Activated naive CD4-positive, alpha-beta T cell treated with anti-CD3 and anti-CD28 coated beads, Interleukin-2, amount 50 U/mL, for 16 hours (primary cell): ENCODE results near the gene IFI27.
A peak's percentile ranks its signal among the peaks of the same experiment; 100 is the strongest.

Experiments used
- DNase-seq: peaks from one replicate; pipeline ENCODE4 v3.0.0-alpha.2; 2020

The IFI27 gene

DNA sequence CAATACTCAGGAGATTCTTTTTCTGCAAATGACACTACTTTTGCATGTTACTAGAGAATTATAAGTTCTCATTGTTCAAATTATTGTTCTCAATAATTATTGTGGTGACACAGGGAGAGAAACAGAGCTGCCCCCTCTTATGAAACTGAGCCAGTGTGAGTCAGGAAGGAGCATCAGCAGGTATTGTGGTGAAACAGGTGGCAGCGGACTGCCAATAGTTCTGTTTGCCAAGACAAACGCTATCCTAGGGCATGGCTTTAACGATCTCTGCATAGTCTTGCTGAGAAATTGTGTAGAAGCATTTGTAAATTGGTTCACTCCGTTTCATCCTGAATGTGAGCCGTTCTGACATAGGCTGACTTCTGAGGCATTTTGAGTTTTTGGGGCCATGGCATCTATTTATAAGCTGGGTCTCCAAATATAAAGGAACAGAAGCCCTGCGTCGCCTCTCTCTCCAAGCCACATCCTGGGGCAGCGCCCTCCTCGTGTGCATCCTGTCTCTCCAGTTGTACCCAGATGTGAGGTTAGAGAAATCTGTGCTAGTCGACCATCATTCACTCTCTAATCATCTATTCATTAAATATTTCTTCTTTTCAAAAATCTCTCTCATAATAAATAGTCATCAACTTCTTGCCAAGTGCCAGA lies 47.8 kb downstream of the IFI27 start:
- peak; percentile 38 for DNase-seq

DNA sequence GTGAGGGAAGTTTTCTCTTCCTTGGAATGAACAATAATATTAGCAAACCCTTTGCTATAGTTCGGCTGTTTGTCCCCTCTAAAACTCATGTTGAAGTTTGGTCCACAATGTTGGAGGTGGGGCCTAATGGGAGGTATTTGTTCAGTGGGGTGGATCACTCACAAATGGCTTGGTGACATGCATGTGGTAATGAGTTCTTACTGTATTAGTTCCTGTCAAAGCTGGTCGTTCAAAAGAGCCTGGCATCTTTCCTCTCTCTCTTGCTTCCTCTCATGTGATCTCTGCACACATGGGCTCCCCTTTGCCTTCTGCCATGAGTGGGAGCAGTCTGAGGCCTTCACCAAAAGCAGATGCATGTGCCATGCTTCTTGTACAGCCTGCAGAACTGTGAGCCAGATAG lies 50.5 kb downstream of the IFI27 start:
- no peak for DNase-seq

DNA sequence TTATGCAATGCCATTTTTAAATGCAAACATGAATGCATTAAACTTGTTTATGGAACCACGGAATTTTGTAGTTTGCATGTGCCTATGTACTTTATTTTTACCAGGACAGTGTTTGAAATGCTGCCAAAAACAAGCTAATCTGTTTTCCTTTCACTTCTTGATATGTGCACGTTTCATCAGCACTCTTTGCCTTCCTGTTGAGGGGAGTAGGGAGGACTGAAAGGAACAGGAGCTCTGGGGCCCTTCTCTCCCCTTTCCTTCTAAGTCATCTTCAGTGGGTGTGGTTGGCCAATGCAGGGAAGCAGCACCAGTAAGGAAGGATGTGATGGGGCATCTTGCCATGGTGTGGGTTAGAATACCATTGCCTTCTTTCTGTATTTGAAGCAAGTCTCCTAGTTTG lies 51.4 kb downstream of the IFI27 start:
- no peak for DNase-seq

DNA sequence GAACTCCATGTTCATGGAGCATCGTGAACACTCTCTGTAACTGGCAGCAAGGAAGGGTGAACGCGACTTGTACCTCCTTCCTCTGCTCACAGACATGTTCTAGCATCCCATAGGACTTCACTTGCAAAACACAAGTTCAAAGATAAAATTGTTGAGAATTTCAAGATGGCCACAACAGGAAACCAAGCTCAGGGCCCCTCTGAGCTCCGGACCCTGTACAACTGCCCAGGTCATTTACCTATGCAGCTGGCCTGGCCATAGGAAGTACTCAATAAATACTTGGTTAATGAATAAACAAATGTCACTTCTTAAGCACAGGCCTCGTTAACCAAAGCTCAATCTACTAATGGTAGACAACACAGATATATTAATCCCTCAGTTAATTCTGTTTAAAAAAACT lies 51.9 kb downstream of the IFI27 start:
- DNase-seq, result no peak

DNA sequence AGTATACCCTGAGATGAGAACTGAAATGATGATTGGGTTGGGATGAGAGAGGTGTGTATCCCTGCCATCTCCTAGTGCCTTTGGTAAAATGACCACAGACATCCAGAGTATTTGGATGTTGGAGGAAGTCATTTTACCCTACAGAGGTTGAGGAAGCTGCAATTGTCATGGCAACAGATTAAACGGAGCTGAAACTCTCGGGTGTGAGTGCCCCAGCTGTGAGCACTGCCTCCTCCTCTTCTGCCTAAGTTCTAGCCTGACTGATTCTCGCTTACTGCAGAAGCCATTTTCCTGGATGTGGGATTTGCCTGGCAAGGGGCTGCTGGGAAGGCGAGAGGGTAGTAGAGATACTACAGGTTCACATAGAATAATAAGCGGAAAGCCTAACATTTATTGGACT lies 53.3 kb downstream of the IFI27 start:
- DNase-seq, result no peak

DNA sequence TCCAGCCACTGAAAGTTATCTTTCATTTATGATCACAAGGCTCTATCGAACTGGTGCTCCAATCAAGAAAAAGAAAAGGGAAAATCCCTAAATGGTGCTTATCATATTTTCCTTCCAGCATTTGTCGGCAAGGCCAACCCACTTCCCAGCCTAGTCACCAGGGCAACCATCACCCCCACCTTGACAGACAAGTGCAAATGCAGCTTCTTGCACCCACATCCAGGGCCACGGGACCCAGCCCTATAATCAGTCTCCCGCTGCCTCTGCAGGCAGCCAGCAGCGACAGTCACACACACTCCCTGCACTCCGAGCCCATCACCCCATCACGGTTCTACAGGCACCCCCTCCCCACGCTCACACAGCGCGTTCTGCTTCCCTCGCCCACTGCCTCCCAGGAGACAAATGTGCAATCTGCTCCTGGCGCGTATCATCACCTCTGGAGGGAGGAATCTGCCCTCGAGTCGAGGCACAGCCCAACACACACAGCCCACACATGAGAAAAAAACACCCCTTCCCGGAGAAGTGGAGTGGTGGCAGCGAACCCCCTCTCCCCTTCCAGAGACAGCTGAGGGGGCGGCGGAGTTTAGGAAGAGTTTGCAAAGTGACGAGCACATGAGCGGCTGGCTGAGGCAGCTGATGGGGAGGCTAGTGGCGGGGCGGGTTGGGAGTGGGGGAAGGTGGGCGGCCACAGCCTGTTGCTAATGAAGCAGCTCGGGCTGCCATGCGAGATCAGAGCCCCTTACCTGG lies 54.3 kb downstream of the IFI27 start:
- DNase-seq, result no peak

DNA sequence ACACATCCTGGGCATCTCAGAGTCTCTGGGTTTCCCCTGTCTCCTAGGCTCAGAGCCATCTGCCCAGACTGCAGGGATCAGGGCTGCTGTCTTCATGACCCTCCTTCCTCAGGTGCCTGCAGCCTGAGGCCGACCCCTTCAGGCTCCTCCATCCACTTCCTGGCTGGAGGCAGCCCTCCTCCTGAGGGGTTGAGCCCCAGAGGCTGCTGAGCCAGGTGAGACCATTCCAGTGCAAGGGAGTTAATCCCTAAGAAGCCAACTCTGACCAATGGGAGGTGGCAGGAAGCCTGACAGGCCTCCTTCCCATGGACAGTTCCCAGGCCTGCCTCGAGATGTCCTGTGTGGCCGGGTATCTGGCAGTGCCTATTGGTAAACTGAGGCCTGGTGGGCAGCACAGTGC lies 55.2 kb downstream of the IFI27 start:
- no peak for DNase-seq
